ENCODE measurements around the gene METTL16. TPM values are rescaled to one million over a fixed set of nuclear protein-coding genes. Genes with fewer than 3 reads are reported as not detected.

The METTL16 gene
- total and polyA plus RNA-seq, 2 experiments from 2014 or later = 40.1 to 80.8 TPM

DNA sequence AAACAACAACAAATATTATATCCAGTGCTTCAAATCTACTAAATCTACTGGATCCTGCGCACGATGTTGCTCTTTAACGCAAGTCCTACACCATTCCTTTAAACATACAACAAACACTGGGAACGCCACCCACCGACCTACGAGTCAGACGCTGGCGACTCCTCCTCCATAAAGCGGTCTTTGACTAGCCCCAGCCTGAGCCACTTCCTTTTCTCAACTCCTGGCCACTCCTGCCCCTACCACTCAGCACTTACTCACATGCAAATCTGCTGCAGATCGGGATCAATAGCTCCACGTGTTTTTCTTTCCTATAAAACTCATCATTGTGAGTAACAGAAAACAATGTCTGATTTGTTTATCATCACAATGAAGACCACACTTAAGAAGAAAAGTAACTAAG, 78.0 kb downstream of the METTL16 start (continued):
- TF ChIP-seq, protein P1, sequence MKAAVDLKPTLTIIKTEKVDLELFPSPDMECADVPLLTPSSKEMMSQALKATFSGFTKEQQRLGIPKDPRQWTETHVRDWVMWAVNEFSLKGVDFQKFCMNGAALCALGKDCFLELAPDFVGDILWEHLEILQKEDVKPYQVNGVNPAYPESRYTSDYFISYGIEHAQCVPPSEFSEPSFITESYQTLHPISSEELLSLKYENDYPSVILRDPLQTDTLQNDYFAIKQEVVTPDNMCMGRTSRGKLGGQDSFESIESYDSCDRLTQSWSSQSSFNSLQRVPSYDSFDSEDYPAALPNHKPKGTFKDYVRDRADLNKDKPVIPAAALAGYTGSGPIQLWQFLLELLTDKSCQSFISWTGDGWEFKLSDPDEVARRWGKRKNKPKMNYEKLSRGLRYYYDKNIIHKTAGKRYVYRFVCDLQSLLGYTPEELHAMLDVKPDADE (IDR thresholded peaks at IDR 0.05) = no peak
- TF ChIP-seq NANOG (IDR thresholded peaks at IDR 0.05; ENCODE audit: borderline replicate concordance) (no peak), ZNF462 (CRISPR knock-in tag; IDR thresholded peaks at IDR 0.05) (no peak), STAT1 (IDR thresholded peaks at IDR 0.05; ENCODE audit: unreplicated experiment) (no peak)

- Mint-ChIP-seq H3K9me3 (no peaks in the 10 kb centered on the region), H3K27ac (no peak overlapping the region), H3K27me3 (ENCODE audit: insufficient read depth, low read depth, poor library complexity) (no peaks in the 10 kb centered on the region), H3K36me3 (ENCODE audit: low read depth) (peaks cover 27% of the 10 kb centered on the region), H3K4me1 (peaks cover under 1% of the 10 kb centered on the region; the same call in 1 of the 3 replicates), H3K4me3 (no peak overlapping the region)
- 0 out of 2 replicates have a peak overlapping the region, but pooled peaks have one; percentile 39 for H3K27ac ChIP-seq (ENCODE audit: low read depth)
- H3K4me3 ChIP-seq = no peak overlapping the region
- H4K20me1 ChIP-seq (replicated peaks; ENCODE audit: insufficient read depth) = peaks cover 13% of the 10 kb centered on the region; the same call in 1 of the 2 replicates
- H3K27me3 ChIP-seq (ENCODE audit: insufficient read depth) = no peaks in the 10 kb centered on the region
- no peaks in the 10 kb centered on the region for H3F3A ChIP-seq (replicated peaks; ENCODE audit: low read depth)
- H3K4me1 ChIP-seq (ENCODE audit: insufficient read depth) = no peaks in the 10 kb centered on the region
- peaks cover 20% of the 10 kb centered on the region for H3K79me2 ChIP-seq (replicated peaks; ENCODE audit: insufficient read depth)
- H3K36me3 ChIP-seq (ENCODE audit: insufficient read depth) = peaks cover 6% of the 10 kb centered on the region
- H2AFZ ChIP-seq = no peak overlapping the region
- no peaks in the 10 kb centered on the region for H3K9me2 ChIP-seq (ENCODE audit: insufficient read depth)
- DNase-seq (ENCODE audit: low spot score) = no peak
- no peak for ATAC-seq
- H3K4me2 ChIP-seq = no peak overlapping the region
- TF ChIP-seq JUNB (IDR thresholded peaks at IDR 0.05; ENCODE audit: unreplicated experiment) (no peak), ZNF331 (CRISPR knock-in tag; IDR thresholded peaks at IDR 0.05; ENCODE audit: low read depth) (no peak), REST (IDR thresholded peaks at IDR 0.05; ENCODE audit: unreplicated experiment) (no peak), EZH2phosphoT487 (IDR thresholded peaks at IDR 0.05; ENCODE audit: unreplicated experiment) (no peak), STAT1 (IDR thresholded peaks at IDR 0.05; ENCODE audit: unreplicated experiment) (no peak), NANOG (IDR thresholded peaks at IDR 0.05; ENCODE audit: borderline replicate concordance) (no peak), ZNF114 (CRISPR knock-in tag; IDR thresholded peaks at IDR 0.05) (no peak)
- TF ChIP-seq, protein P1 (IDR thresholded peaks at IDR 0.05) = no peak
Observed at GRCh38 chr17:2427910-2428309, 83.8 kb downstream of the METTL16 start.

All from GM23338 (cell line).